ENCODE data around the gene WTAP. TPM values are rescaled to one million over a fixed set of nuclear protein-coding genes. Genes with fewer than 3 reads are reported as not detected.
"Not testable (repeated sequence)": the region's sequence is repeated elsewhere in the genome, so short reads cannot be mapped to it uniquely, and the experiment has no call there.

Gene WTAP
- total and polyA plus RNA-seq, 4 donors, result 21.0 to 43.8 (median 36.5) TPM

- H3K9me3 ChIP-seq (ENCODE audit: control insufficient read depth in 4 of 4, low read length in 3 of 4), result no peaks in the 10 kb centered on the region
- 28% methylated on average over 4 of the region's 4 CpGs for WGBS
- H3K36me3 ChIP-seq (ENCODE audit: control insufficient read depth in 4 of 4, insufficient read depth in 3 of 4, low read depth in 1 of 4, low read length in 3 of 4), result peaks cover 0 to 2% (median 0%) of the 10 kb centered on the region in 4 donors
- H3K27me3 ChIP-seq (ENCODE audit: control insufficient read depth in 4 of 4, insufficient read depth in 4 of 4, low read length in 3 of 4), result no peaks in the 10 kb centered on the region
- peaks cover 2 to 30% (median 19%) of the 10 kb centered on the region in 4 donors for H3K4me1 ChIP-seq (ENCODE audit: control insufficient read depth in 4 of 4, insufficient read depth in 4 of 4, low read length in 3 of 4)
- DNase-seq (ENCODE audit: low spot score), result no peak
- H3K4me3 ChIP-seq (ENCODE audit: low read depth in 1 of 3, low read length in 3 of 3), result peak overlapping the region in 1 of 3 donors; percentile 7
- TF ChIP-seq TAF1 (conservative IDR thresholded peaks at IDR 0.05), result no peak
- TF ChIP-seq YY1 (IDR thresholded peaks at IDR 0.05), result peak; percentile 17
- peak overlapping the region in 1 of 2 donors; percentile 30 for H3K9ac ChIP-seq (ENCODE audit: low read depth in 1 of 2, low read length in 2 of 2)
- H3K27ac ChIP-seq (ENCODE audit: low read depth in 1 of 2, low read length in 2 of 2), result no peak overlapping the region
These were observed 2.5 kb downstream of the WTAP start for GRCh38 chr6:159729598-159730331.

GRCh38 chr6:159730332-159730676 is 3.0 kb downstream of the WTAP start:
- no peak overlapping the region for H3K4me3 ChIP-seq (ENCODE audit: low read depth in 1 of 3, low read length in 3 of 3)
- H3K27me3 ChIP-seq (ENCODE audit: control insufficient read depth in 4 of 4, insufficient read depth in 4 of 4, low read length in 3 of 4), result no peaks in the 10 kb centered on the region
- peaks cover 5 to 26% (median 17%) of the 10 kb centered on the region in 4 donors for H3K4me1 ChIP-seq (ENCODE audit: control insufficient read depth in 4 of 4, insufficient read depth in 4 of 4, low read length in 3 of 4)
- WGBS, result 85% methylated on average over 6 of the region's 6 CpGs
- no peak for DNase-seq (ENCODE audit: low spot score)
- no peak overlapping the region for H3K27ac ChIP-seq (ENCODE audit: low read depth in 1 of 2, low read length in 2 of 2)
- no peak overlapping the region for H3K9ac ChIP-seq (ENCODE audit: low read depth in 1 of 2, low read length in 2 of 2)
- H3K36me3 ChIP-seq (ENCODE audit: control insufficient read depth in 4 of 4, insufficient read depth in 3 of 4, low read depth in 1 of 4, low read length in 3 of 4), result peaks cover 0 to 2% (median 0%) of the 10 kb centered on the region in 4 donors
- no peaks in the 10 kb centered on the region for H3K9me3 ChIP-seq (ENCODE audit: control insufficient read depth in 4 of 4, low read length in 3 of 4)
- TF ChIP-seq REST (IDR thresholded peaks at IDR 0.05) (no peak), EGR1 (IDR thresholded peaks at IDR 0.05; ENCODE audit: low read depth in 2 of 2) (no peak), ZBTB33 (IDR thresholded peaks at IDR 0.05) (no peak), RAD21 (IDR thresholded peaks at IDR 0.05) (no peak)

GRCh38 chr6:159732550-159732949 is 5.2 kb downstream of the WTAP start:
- H3K27ac ChIP-seq (ENCODE audit: low read depth in 1 of 2, low read length in 2 of 2); H3K9me3 ChIP-seq (ENCODE audit: control insufficient read depth in 4 of 4, low read length in 3 of 4); DNase-seq (ENCODE audit: low spot score); H3K9ac ChIP-seq (ENCODE audit: low read depth in 1 of 2, low read length in 2 of 2); H3K27me3 ChIP-seq (ENCODE audit: control insufficient read depth in 4 of 4, insufficient read depth in 4 of 4, low read length in 3 of 4); H3K4me3 ChIP-seq (ENCODE audit: low read depth in 1 of 3, low read length in 3 of 3); H3K36me3 ChIP-seq (ENCODE audit: control insufficient read depth in 4 of 4, insufficient read depth in 3 of 4, low read depth in 1 of 4, low read length in 3 of 4): not testable (repeated sequence)
- H3K4me1 ChIP-seq (ENCODE audit: control insufficient read depth in 4 of 4, insufficient read depth in 4 of 4, low read length in 3 of 4), result peaks cover 6 to 22% (median 14%) of the 10 kb centered on the region in 4 donors
- 89% methylated on average over 12 of the region's 12 CpGs for WGBS

GRCh38 chr6:159733395-159733794 is 6.1 kb downstream of the WTAP start:
- H3K9me3 ChIP-seq (ENCODE audit: control insufficient read depth in 4 of 4, low read length in 3 of 4); H3K9ac ChIP-seq (ENCODE audit: low read depth in 1 of 2, low read length in 2 of 2); H3K36me3 ChIP-seq (ENCODE audit: control insufficient read depth in 4 of 4, insufficient read depth in 3 of 4, low read depth in 1 of 4, low read length in 3 of 4); H3K4me3 ChIP-seq (ENCODE audit: low read depth in 1 of 3, low read length in 3 of 3); H3K27ac ChIP-seq (ENCODE audit: low read depth in 1 of 2, low read length in 2 of 2); H3K27me3 ChIP-seq (ENCODE audit: control insufficient read depth in 4 of 4, insufficient read depth in 4 of 4, low read length in 3 of 4); DNase-seq (ENCODE audit: low spot score): not testable (repeated sequence)
- H3K4me1 ChIP-seq (ENCODE audit: control insufficient read depth in 4 of 4, insufficient read depth in 4 of 4, low read length in 3 of 4), result peaks cover 6 to 22% (median 14%) of the 10 kb centered on the region in 4 donors
- WGBS, result 97% methylated on average over 12 of the region's 12 CpGs

All from liver (tissue), 9 donors.